T follicular helper cell (primary cell): ENCODE results near the gene PRTFDC1.
"Not testable (repeated sequence)": the region's sequence is repeated elsewhere in the genome, so short reads cannot be mapped to it uniquely, and the experiment has no call there.

ENCODE experiments used
- DNase-seq: peaks from one replicate; pipeline ENCODE4 v3.0.0-alpha.2; 2020; ENCODE audit warnings: low read depth

Gene PRTFDC1

GRCh38 chr10:24965051-24965450 is 12.6 kb upstream of the PRTFDC1 start:
- no peak for DNase-seq

GRCh38 chr10:24963521-24964041 is 11.2 kb upstream of the PRTFDC1 start:
- DNase-seq = no peak

- no peak for DNase-seq
Measured at GRCh38 chr10:24962995-24963394, 10.6 kb upstream of the PRTFDC1 start.

- DNase-seq = no peak
Measured at GRCh38 chr10:24961582-24961981, 9.2 kb upstream of the PRTFDC1 start.

GRCh38 chr10:24959382-24959730 is 7.0 kb upstream of the PRTFDC1 start:
- no peak for DNase-seq

- no peak for DNase-seq
Measured at GRCh38 chr10:24958721-24959381, 6.4 kb upstream of the PRTFDC1 start.

- no peak for DNase-seq
Measured at GRCh38 chr10:24958091-24958720, 5.8 kb upstream of the PRTFDC1 start.

GRCh38 chr10:24957624-24958051 is 5.2 kb upstream of the PRTFDC1 start:
- DNase-seq = not testable (repeated sequence)

- DNase-seq = no peak
Measured at GRCh38 chr10:24953675-24954074, 1.3 kb upstream of the PRTFDC1 start.

- peak; percentile 25 for DNase-seq
Measured at GRCh38 chr10:24952707-24953645, 570 bp upstream of the PRTFDC1 start.

- DNase-seq = no peak
Measured at GRCh38 chr10:24951201-24952142, 934 bp downstream of the PRTFDC1 start.

- no peak for DNase-seq
Measured at GRCh38 chr10:24950439-24950838, 2.0 kb downstream of the PRTFDC1 start.

GRCh38 chr10:24949616-24950015 is 2.8 kb downstream of the PRTFDC1 start:
- no peak for DNase-seq

GRCh38 chr10:24947304-24948097 is 4.9 kb downstream of the PRTFDC1 start:
- DNase-seq = no peak

- no peak for DNase-seq
Measured at GRCh38 chr10:24944512-24945255, 7.7 kb downstream of the PRTFDC1 start.

GRCh38 chr10:24938525-24938924 is 13.9 kb downstream of the PRTFDC1 start:
- no peak for DNase-seq

- DNase-seq = no peak
Measured at GRCh38 chr10:24938076-24938475, 14.3 kb downstream of the PRTFDC1 start.

- DNase-seq = no peak
Measured at GRCh38 chr10:24935504-24936292, 16.7 kb downstream of the PRTFDC1 start.

- DNase-seq = no peak
Measured at GRCh38 chr10:24931236-24931635, 21.2 kb downstream of the PRTFDC1 start.
